Activated CD8-positive, alpha-beta memory T cell treated with anti-CD3 and anti-CD28 coated beads for 36 hours (primary cell): ENCODE measurements around the gene HLA-DPA1. TPM values are rescaled to one million over a fixed set of nuclear protein-coding genes. Genes with fewer than 3 reads are reported as not detected.

Experiments used
- CTCF ChIA-PET: fragments of 350-600 bp; sonication (Branson Sonifier 250); formaldehyde crosslinking; loops from one replicate; lab custom pipeline; 2021; ENCODE audit warnings: antibody characterized with exemption; lab: Charles Lee
- POLR2A ChIA-PET: fragments of 350-600 bp; sonication (Branson Sonifier 250); formaldehyde crosslinking; loops from one replicate; lab custom pipeline; 2021; ENCODE audit warnings: antibody characterized with exemption; lab: Charles Lee
- total RNA-seq, 2 experiments: library from RNA; stranded (reverse); gene quantifications; one replicate each; pipeline ENCODE4 v1.2.3, GENCODE V29; 2021

The HLA-DPA1 gene
- total RNA-seq, 2 experiments from 2014 or later: 43.5 to 46.9 TPM

DNA sequence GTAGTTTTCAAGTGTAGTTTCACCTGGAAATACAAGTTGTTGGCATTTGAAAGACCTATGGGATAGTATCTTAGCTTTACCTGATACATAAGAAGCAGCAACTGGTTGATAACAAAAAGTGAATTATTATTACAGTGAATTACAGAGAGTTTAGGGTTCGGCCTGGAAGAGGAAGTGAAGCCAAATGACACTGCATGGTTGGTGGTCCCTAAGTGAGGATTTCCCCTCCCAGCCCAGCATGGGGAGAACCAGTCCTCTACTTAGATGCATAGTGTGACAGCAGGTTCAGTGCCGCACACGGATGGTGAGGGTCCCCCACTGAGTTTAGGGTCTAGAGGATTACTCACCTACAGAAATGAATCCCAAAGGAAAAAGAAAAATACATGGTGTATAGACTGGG lies 20.4 kb upstream of the HLA-DPA1 start:
- POLR2A ChIA-PET: no interaction called here
- CTCF ChIA-PET: no interaction called here

DNA sequence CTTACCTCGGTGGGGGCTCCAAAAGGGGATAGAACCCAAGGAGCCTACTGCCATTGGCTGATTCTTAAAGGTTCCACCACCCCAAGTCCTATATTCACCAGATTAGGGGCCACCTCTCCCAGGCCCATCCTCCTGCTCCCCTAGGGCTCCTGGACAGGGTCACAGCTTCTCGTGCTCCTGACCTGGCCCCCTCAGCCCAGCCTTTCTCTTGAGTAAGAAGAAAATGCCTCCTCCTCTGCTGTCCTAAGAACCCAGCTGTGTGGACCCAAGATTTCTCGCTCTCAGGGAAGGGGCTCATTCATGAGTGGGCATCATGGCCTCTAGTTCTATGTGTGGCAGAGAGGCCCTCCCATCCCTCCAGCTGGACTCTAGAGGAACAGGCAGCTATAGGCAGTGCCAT lies 18.9 kb upstream of the HLA-DPA1 start:
- CTCF ChIA-PET: no interaction called here

DNA sequence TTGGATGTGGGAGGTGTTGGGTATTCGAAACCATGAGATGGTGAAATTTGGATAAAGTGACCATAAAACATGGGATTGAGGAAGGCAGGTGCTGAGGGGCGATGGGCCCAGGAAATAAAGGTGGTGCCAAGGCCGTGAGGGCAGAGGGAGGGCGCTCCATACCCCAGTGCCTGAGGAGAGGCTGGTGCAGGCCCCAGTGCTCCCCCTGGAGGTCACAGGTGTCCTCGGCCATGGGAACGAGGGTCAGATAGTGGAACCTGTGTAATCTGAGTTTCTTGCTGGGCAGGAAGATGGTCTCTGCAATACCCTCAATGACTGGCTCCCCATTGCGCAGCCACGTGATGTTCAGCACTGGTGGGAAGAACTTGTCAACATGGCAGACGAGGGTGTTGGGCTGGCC lies 18.5 kb upstream of the HLA-DPA1 start:
- ChIA-PET CTCF (no interaction called here), POLR2A (no interaction called here)

More for the DNA sequence above, 18.9 kb upstream of the HLA-DPA1 start:
- POLR2A ChIA-PET: no interaction called here

DNA sequence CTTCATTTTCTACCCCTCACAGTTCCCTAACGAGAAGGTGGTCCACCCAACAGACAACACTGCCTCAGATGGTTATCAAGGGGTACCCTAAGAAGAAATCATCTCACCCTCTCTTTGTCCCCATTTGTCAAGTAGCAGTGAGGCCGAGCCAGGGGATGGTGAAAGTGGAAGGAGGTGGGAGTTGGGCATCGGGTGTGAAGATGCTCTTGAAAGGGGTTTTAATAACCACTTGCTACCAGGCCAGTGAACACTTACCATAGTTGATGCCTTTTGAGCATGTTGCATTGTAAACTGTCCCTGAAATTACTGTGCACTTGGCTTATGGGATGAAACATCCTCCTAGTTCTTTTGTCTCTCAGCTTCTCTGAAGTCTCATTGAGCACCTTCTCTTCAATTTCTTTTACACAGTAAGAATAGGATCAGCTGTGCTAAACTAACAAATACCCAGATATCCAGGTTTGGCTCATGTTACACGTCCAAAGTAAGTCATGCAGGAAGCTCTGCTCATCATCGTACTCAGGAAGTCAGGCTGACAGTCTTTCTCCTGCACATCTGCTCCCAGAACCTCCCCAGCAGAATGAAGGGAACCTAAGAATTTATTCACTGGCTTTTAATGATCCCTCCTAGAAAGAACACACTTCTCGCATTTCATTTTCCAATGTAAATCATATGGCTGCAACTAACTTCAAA lies 15.6 kb upstream of the HLA-DPA1 start:
- CTCF ChIA-PET: interaction anchor here (0.7 kb wide), 1 partner anchor 39 kb away, joined by 3 read pairs; no protein-coding TSS in a partner anchor
- POLR2A ChIA-PET: no interaction called here

DNA sequence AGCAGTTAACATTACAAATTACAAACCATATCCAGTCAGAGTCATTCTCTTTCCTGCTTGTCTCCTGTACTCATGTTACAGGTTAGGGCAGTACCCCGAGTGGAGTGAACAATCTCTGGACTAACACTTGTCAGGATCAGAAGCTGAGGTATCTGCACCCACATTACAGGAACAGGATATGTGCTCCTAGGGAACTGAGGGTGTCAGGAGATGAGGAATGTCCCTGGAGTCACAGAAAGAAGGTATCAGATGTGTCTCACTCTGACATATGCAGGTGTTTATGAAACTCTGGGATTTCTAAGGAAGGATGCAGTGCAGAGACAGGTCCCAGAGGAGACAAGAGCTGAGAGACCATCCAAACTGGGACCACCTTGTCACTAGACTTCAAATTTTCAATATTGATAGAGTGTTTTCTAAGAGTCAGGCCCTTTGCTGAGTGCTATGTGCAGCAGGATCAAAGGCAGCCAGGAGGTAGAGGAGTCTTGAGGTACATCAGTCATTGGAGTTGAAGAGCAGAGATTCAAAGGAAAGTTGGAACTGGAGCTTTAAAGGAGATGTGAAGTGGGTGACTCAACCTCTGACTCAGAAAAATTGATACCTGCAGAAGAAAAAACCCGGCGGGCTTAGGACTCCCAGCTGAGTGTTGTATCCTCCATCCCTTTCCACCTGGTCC lies 14.9 kb upstream of the HLA-DPA1 start:
- CTCF ChIA-PET: no interaction called here
- POLR2A ChIA-PET: no interaction called here

DNA sequence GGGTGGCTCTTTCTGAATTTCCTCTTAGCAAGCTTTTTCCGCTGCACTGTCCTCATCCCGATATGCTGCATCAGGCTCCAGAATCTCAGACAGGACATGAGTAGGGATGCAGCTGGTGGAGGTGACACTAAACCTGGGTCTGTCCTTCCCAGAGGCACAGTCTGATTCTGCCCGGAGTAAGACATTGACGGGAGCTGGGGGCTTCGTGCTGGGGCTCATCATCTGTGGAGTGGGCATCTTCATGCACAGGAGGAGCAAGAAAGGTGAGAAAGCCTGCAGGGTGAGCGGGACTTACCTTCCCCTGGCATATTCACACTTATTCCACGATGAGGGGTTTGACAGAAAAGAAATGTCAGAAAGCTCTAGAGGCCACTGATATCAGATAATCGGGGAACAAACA lies 12.2 kb upstream of the HLA-DPA1 start:
- POLR2A ChIA-PET: no interaction called here
- CTCF ChIA-PET: interaction anchor here (1.1 kb wide), 1 partner anchor 13 kb away, joined by 4 read pairs; the partner anchor contains the start of gene HLA-DPA1

DNA sequence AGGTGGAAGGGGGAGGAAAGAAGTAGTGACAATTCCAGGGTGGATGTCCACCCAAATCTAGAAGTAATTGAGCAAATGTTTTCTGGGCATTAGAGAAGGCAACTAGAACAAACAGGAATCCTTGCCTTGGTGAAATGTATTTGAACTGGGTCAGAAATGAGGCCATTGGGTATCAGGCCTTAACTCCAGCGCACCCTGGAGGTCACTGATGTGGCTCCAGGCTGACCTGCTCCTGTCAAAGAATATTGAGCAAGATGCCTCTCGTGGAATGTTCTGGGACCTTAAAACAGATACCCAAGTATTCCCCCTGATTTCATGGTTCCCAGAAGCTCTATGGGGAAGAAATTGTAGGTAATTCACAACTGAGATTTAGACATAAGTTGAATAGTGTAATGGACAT lies 9.3 kb upstream of the HLA-DPA1 start:
- POLR2A ChIA-PET: no interaction called here

DNA sequence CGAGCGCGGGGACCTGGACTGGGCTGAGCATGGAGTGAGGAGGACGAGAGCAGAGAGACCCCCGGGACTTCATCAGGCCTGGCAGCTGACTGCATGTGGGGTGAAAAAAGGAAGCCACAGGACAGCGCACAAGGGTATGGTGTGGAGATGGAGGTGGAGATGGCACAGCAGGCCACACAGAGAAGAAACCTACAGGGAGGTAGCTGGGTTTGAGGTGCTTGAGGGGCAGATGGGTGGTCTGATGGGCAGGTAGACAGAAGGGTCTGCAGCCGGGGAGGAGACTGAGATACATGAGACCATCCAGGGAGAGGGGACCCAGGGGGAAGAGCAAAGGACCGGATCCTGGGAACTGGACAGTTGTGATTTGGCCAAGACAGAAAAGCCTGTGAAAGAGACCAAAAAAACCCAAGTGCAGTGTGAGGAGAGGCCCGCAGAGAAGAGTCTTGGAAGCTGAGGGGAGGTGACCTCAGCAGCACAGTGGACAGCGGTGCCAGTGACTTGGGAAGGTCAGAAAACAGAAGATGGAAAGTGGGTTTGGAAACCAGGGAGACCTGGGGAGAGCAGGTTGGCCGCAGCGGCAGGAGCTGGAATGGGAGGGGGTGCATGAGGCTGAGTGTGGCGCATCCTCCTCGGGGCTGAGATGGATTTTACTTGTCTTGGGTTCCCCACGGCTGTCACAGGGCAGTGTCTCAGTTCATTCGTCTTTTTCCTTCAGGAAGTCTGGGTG lies 7.8 kb upstream of the HLA-DPA1 start:
- POLR2A ChIA-PET: no interaction called here

More for the DNA sequence above, 9.3 kb upstream of the HLA-DPA1 start:
- CTCF ChIA-PET: interaction anchor here (1.4 to 2.1 kb wide), 2 partner anchors 14 to 68 kb away, joined by 3 to 5 read pairs; no protein-coding TSS in a partner anchor

DNA sequence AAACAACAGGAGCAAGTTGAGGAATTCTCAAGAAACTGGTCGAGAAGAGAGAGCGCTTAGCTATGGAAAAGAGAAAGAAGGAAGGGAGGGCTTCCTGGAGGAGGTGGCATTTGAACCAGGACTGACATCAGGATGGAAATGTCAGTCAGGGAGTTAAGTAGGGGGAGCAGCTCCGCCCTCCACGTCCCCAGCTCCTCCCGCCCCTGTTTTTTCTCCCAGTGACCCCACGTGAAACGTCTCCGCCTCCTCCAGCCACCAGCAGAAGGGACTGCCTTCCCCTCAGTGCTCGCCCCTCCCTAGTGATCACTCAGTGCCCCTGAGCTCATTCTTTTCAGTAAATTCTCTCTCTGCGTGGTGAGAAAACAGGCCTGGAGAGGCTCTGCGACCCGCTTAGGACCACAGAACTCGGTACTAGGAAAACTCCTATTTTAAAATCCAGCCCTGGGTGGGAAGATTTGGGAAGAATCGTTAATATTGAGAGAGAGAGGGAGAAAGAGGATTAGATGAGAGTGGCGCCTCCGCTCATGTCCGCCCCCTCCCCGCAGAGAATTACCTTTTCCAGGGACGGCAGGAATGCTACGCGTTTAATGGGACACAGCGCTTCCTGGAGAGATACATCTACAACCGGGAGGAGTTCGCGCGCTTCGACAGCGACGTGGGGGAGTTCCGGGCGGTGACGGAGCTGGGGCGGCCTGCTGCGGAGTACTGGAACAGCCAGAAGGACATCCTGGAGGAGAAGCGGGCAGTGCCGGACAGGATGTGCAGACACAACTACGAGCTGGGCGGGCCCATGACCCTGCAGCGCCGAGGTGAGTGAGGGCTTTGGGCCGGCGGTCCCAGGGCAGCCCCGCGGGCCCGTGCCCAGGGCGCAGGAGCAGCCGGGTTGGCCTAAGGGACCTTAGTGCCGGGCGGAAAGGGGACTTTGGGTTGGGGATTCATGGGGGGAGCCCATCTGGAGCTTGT lies 7.0 kb upstream of the HLA-DPA1 start:
- ChIA-PET POLR2A (no interaction called here), CTCF (interaction anchor here (0.7 kb wide), 1 partner anchor 72 kb away, joined by 3 read pairs; no protein-coding TSS in a partner anchor)

More for the DNA sequence above, 7.8 kb upstream of the HLA-DPA1 start:
- CTCF ChIA-PET: interaction anchor here (0.6 to 1.0 kb wide), 3 partner anchors 11 to 65 kb away, joined by 3 read pairs; no protein-coding TSS in a partner anchor

DNA sequence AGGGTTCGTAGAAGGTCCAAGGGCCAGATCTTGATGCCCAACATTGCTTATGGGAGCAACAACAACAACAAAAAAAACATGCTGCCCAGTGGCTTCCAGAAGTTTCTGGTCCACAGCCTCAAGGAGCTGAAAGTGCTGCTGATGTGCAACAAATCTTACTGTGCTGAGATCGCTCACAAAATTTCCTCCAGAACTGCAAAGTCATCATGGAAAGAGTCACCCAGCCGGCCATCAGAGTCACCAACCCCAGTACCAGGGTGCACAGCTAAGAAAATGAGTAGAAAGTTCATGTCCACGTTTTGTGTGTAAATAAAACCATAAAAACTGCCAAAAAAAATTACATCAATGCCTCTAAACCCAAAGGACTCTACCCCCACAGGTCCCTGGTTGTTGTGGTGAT lies 6.1 kb upstream of the HLA-DPA1 start:
- CTCF ChIA-PET: interaction anchor here (0.7 kb wide), 1 partner anchor 72 kb away, joined by 3 read pairs; no protein-coding TSS in a partner anchor
- POLR2A ChIA-PET: no interaction called here

DNA sequence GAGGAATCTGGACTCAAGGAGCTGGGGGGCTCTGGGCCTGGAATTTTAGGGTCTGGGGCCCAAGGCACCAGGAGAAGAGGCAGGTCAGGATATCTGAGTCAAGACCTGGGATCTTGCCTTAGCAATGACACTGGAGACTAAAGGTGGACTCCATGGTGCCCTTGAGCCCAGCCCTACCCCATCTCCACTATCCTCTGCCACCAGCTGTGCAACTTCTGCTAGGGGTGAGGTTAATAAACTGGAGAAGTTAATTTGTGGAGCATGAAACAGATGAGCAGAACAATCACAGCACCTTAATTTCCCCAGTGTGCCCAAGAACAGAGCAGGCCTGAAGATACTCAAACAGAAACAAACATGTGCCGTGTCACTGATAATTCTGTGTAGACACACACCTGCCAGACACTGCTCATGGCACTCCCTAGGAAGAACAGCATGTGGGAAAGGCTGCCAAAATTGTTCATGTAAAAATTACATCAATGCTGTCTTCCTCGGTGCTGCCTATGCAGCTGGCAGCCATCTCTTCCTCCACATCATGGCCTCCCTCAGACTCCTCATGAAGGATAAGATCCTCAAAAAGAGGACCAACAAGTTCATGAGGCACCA lies 5.6 kb upstream of the HLA-DPA1 start:
- POLR2A ChIA-PET: no interaction called here
- CTCF ChIA-PET: no interaction called here

DNA sequence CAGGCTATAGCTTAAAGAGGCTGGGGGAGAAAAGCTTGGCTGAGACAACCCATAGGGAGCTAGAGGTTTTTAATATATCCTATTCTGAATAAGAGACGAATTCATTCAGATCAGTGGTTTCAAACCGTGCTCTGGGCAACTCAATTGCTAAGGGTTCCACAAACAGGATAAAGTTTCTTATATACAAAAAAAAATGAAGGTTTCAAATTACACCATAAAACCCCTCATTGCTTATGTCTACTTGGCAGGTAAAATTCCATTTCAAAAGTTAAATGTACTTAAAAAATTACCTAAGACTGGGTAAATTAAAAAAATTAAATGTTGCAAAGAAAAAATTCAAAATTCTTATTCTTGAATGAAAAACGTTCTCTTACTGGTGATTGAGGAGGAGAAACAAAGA lies 5.0 kb upstream of the HLA-DPA1 start:
- ChIA-PET CTCF (no interaction called here), POLR2A (no interaction called here)

DNA sequence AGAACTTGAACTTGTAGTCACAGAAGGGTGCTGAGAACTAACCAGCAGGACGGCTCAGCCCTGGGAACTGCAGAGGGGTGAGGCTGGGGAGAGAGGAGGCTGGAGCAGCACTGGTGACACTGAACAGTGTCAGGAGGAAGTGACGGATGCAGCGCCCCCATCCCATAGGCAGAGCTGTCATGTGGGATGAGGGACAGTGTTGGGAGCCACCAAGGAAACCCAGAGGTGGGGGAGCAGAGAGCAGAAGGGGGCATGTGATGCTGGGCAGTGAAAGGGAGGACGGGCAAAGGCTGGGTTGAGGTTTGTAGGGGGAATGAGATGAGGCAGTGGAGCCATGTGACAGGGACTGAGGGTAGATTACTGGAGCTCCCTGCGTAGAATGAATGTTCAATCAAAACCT lies 4.5 kb upstream of the HLA-DPA1 start:
- CTCF ChIA-PET: no interaction called here
- POLR2A ChIA-PET: no interaction called here

DNA sequence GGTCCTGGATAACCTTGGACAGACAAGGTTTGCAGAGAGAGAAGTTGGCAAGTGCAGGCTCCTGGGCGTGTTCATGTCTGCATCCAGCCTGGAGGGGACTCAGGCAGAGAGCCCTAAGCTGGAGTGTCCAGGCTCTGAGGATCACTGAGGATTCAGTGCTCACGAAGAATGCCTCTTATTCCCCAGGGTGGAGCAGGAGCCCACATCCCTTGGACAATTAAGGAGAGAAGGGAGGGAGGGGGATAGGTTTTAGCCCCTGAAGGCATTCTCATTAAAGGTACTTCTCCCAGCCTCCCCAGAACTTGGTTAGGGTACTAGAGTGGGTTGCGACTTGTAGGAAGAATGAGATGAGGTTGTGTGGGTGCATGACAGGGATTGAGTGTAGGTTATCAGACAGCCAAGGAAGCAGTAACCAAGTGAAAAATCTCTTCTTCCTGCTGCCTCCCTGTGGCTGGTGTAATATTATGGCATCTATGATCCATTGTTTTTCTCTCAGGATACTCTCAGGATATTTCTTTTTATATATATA lies 3.0 kb upstream of the HLA-DPA1 start:
- ChIA-PET CTCF (interaction anchor here (1.6 to 2.0 kb wide), 2 partner anchors 61 to 172 kb away, joined by 4 to 10 read pairs; no protein-coding TSS in a partner anchor), POLR2A (interaction anchor here (0.6 to 1.0 kb wide), 2 partner anchors 108 to 241 kb away, joined by 3 read pairs; partner anchors contain the start of genes BRD2 and ZBTB22)

DNA sequence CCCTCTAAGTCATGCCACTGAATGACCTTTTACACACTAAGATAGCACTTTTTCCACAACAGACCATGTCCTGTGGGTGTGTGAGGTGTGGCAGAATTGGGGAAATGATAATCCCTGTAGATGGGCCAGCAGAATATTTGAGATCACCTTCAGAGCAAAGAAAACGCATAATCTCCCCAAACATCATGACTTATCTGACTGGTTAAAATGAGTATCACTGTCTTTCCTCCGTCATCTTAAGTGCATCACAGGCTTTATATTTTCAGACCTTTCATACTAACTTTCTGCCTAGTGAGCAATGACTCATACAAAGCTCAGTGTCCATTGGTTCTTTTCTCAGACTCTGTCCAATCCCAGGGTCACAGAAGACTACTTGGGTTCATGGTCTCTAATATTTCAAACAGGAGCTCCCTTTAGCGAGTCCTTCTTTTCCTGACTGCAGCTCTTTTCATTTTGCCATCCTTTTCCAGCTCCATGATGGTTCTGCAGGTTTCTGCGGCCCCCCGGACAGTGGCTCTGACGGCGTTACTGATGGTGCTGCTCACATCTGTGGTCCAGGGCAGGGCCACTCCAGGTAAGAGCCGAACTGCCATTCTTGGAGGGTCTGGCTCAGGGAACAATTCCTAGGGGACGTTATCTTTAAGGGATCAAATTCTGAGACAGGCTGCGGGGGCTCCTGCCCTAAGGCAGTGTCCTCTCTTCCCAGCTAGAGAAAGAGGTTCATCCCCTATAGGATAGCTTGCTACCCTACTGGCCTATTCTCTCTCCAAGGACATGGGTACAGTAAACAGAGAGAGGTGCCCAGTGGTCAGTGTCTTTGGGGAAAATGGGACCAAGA lies 2.3 kb upstream of the HLA-DPA1 start, which contains the start of gene HLA-DPB1:
TSS of gene HLA-DPB1 (plus strand) at position 423 of the 838 bp plus-strand sequence. CDS start at position 475, 52 bp downstream.
- ChIA-PET CTCF (interaction anchor here (1.6 to 2.0 kb wide), 2 partner anchors 60 to 173 kb away, joined by 4 to 10 read pairs; no protein-coding TSS in a partner anchor), POLR2A (interaction anchor here (0.6 to 1.0 kb wide), 5 partner anchors 47 to 242 kb away, joined by 3 to 5 read pairs (median 3); partner anchors contain the start of genes BRD2, PFDN6, WDR46 and ZBTB22)

DNA sequence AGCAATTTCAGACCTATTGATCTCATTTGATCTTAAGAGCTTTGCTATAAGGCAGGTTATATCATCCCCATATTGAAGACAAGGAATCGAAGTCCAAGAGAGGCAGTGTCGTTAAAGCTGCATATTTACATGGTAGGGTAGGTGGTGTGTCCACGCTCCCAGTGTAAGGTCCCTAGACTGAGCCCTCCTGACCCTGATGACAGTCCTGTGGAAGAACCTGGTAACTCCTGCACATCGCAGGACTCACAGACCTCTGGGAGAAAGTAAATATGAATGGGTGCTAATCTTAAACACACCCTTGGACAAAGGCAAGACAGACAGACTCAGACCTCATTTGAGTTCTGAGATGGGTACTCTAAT lies 1.7 kb upstream of the HLA-DPA1 start:
- CTCF ChIA-PET: interaction anchor here (1.6 to 2.0 kb wide), 2 partner anchors 60 to 173 kb away, joined by 4 to 10 read pairs; no protein-coding TSS in a partner anchor
- POLR2A ChIA-PET: interaction anchor here (0.6 kb wide), 3 partner anchors 46 to 214 kb away, joined by 3 to 5 read pairs (median 3); partner anchors contain the start of genes PFDN6 and WDR46
